GM12874 (cell line): ENCODE results near the gene GDPD2.

ENCODE experiments used
- CTCF ChIP-seq: IDR thresholded peaks from 2 replicates; pipeline ENCODE4 v1.5.1; 2011; ENCODE audit warnings: low read depth, mild to moderate bottlenecking, control low read depth, low read length, moderate library complexity; ENCODE audit not compliant: insufficient read depth

GDPD2 gene

DNA sequence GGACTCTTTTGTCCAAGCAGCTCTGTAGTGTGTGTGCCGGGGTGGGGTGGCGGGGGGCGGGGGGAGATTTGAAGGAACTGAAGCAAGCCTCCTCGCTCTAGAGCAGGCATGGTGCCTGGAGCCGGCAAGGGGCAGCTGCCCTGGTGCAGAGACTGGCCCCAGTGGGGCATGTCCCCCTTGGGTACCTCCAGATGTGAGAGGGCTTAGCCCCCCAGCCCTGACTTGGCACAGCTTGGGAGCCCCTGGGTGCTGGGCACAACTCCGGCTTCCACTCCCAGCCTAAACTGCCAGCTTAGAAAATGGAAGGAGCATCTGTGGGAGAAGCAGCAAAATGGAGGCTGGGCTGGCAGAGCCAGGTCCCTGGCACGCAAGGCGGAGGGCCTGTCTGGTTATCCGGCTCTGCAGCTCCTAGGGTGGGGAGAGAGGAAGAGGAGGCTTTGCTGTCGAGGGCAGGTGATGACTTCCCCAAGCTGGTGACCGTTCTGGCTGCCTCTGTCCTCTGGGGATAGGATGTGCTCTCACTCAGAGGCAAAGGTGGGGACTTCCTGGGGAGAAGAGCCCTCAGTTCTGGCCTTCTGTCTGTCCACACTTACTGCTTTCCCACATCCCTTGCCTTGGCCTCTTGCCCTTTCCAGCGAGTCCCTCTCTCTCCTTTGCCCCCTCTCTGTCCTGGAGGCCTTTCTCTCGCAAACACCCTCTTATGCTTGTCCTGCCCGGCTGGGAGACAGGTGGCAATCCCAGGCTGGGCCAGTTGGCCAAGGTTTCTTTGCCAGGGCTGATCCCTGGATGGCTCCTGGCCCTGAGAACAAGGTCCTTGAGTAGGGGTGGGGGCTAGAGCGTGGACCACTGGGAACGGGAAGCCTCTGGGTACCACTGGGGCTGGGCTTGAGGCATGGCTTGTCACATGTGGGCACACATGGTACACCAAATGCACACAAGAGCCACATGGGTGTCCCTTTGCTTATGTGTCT is 23.6 kb downstream of the GDPD2 start:
- TF ChIP-seq CTCF, result no peak

- TF ChIP-seq CTCF, result no peak
Measured at GRCh38 chrX:70449457-70449966, 26.4 kb downstream of the GDPD2 start.

- TF ChIP-seq CTCF, result peak; percentile 69
Measured at GRCh38 chrX:70452143-70452733, 29.1 kb downstream of the GDPD2 start.

DNA sequence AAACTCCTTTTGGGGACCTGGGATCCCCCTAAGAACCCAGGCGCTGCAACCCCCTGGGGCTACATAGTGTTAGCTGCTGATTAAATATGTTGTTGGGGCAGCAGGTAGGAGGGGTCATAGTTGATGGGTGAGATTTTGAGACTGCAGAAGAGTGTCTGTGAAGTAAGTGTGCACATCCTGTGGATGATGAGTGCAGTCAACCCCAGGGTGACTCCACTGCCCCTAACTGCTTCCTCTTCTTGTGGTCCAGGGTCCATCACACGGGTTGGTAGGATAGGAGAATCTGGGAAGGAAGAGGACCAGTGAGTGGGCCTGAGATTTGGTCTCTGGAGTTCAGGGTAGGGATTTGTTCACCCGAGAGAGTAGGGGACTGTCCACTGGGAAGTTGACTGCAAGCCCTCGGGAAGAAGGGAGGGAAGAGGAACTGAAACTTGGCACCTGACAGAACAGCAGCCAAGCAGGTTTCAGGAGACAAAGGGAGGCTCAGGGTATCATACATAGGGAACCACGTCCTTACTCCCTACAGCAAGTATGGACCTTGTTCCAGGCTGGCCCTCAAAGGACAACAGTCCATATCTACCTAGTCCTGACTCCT is 30.0 kb downstream of the GDPD2 start:
- no peak for TF ChIP-seq CTCF

- peak; percentile 82 for TF ChIP-seq CTCF
Measured at GRCh38 chrX:70454441-70455365, 31.6 kb downstream of the GDPD2 start.

GRCh38 chrX:70455366-70456202 is 32.5 kb downstream of the GDPD2 start:
- no peak for TF ChIP-seq CTCF
